Retinal pigment epithelial cell (primary cell): ENCODE data around the gene TMPRSS5.

ENCODE experiments used
- DNase-seq: peaks from one replicate; pipeline ENCODE4 v3.0.0-alpha.2; 2010; ENCODE audit warnings: low read depth
- H3K4me3 ChIP-seq: 2 replicates; pipeline ENCODE4 v1.5.1; 2011; ENCODE audit warnings: mild to moderate bottlenecking, low read length, control low read depth, moderate library complexity
- CTCF ChIP-seq: conservative IDR thresholded peaks from 2 replicates; pipeline ENCODE4 v1.5.1; 2011; ENCODE audit warnings: low read depth, low read length, control low read depth, inconsistent platforms

TMPRSS5 gene

GRCh38 chr11:113705871-113706655 is at the start of gene TMPRSS5:
TSS of gene TMPRSS5 (minus strand) at chr11:113706308. CDS start at chr11:113706224, 84 bp downstream.
- no peak for DNase-seq
- no peak within 1 kb of the TSS for H3K4me3 ChIP-seq
- no peak for TF ChIP-seq CTCF

- no peak for DNase-seq
- TF ChIP-seq CTCF, result no peak
These were observed 46.8 kb upstream of the TMPRSS5 start for GRCh38 chr11:113752932-113753331.

GRCh38 chr11:113736323-113736722 is 30.2 kb upstream of the TMPRSS5 start:
- no peak overlapping the region for H3K4me3 ChIP-seq
- TF ChIP-seq CTCF, result no peak
- DNase-seq, result no peak

More at GRCh38 chr11:113752932-113753331, 46.8 kb upstream of the TMPRSS5 start:
- H3K4me3 ChIP-seq, result no peak overlapping the region

- H3K4me3 ChIP-seq, result no peak overlapping the region
- no peak for TF ChIP-seq CTCF
- DNase-seq, result no peak
These were observed 26.0 kb upstream of the TMPRSS5 start for GRCh38 chr11:113732092-113732491.

GRCh38 chr11:113730887-113731726 is 25.0 kb upstream of the TMPRSS5 start:
- no peak overlapping the region for H3K4me3 ChIP-seq
- peak; percentile 19 for DNase-seq
- TF ChIP-seq CTCF, result peak; percentile 75

- DNase-seq, result no peak
- no peak for TF ChIP-seq CTCF
These were observed 23.3 kb upstream of the TMPRSS5 start for GRCh38 chr11:113729456-113729855.

More at GRCh38 chr11:113729456-113729855, 23.3 kb upstream of the TMPRSS5 start:
- H3K4me3 ChIP-seq, result no peak overlapping the region
